BJ (cell line): Measurements from ENCODE around the gene SLC24A4. TPM values are rescaled to one million over a fixed set of nuclear protein-coding genes. Genes with fewer than 3 reads are reported as not detected.

Experiments used
- CTCF ChIA-PET: fragments of 350-600 bp; formaldehyde crosslinking; extraction: SDS; loops from one replicate; lab custom pipeline; 2021; ENCODE audit warnings: antibody characterized with exemption, inconsistent platforms; lab: Yijun Ruan, JAX
- POLR2A ChIA-PET: fragments of 300-600 bp; sonication (Branson Sonifier 250); formaldehyde crosslinking; extraction: SDS; loops from one replicate; lab custom pipeline; 2021; ENCODE audit warnings: antibody characterized with exemption; lab: Charles Lee
- DNase-seq: peaks from one replicate; pipeline ENCODE4 v3.0.0-alpha.2; 2011; ENCODE audit warnings: low read depth
- H3K27me3 ChIP-seq: 2 replicates; pipeline ENCODE4 v1.6.0; 2011; ENCODE audit warnings: low read length; ENCODE audit not compliant: control insufficient read depth, insufficient read depth
- H3K36me3 ChIP-seq: 2 replicates; pipeline ENCODE4 v1.5.1; 2011; ENCODE audit warnings: low read length; ENCODE audit not compliant: control insufficient read depth, insufficient read depth
- H3K4me3 ChIP-seq: 2 replicates; pipeline ENCODE4 v1.5.1; 2011; ENCODE audit warnings: low read depth, mild to moderate bottlenecking, control low read depth, low read length
- CTCF ChIP-seq: IDR thresholded peaks from 2 replicates; pipeline ENCODE4 v1.5.1; 2011; ENCODE audit warnings: low read depth, mild to moderate bottlenecking, control low read depth, inconsistent platforms, low read length, moderate library complexity; ENCODE audit not compliant: insufficient read depth
- polyA plus RNA-seq: library from polyadenylated mRNA; depleted of rRNA; stranded (reverse); fragments of >200 nt; gene quantifications from 2 replicates; pipeline ENCODE4 v1.2.3, GENCODE V29; 2011

Gene SLC24A4
- polyA plus RNA-seq, 1 experiment, result not detected

- Histone ChIP-seq H3K36me3 (no peaks in the 10 kb centered on the region), H3K27me3 (no peaks in the 10 kb centered on the region; the same call in 1 of the 2 replicates), H3K4me3 (no peak overlapping the region)
- CTCF ChIA-PET, result interaction anchor here (0.6 to 1.9 kb wide), 5 partner anchors 10 to 1963 kb away, joined by 3 to 7 read pairs (median 3); partner anchors contain the start of genes CPSF2 and NDUFB1
- no peak for TF ChIP-seq CTCF
- no peak for DNase-seq
- POLR2A ChIA-PET, result no interaction called here
These were observed 28.8 kb downstream of the SLC24A4 start for GRCh38 chr14:92351750-92352149.

- no peak overlapping the region for H3K4me3 ChIP-seq
- POLR2A ChIA-PET, result no interaction called here
These were observed 29.4 kb downstream of the SLC24A4 start for GRCh38 chr14:92352158-92352985.

GRCh38 chr14:92353447-92353846 lies 30.5 kb downstream of the SLC24A4 start:
- H3K27me3 ChIP-seq, result no peaks in the 10 kb centered on the region
- DNase-seq, result no peak
- ChIA-PET CTCF (interaction anchor here (0.7 to 1.9 kb wide), 2 partner anchors 9 to 218 kb away, joined by 3 to 7 read pairs; no protein-coding TSS in a partner anchor), POLR2A (no interaction called here)
- no peak overlapping the region for H3K4me3 ChIP-seq
- no peaks in the 10 kb centered on the region for H3K36me3 ChIP-seq
- TF ChIP-seq CTCF, result no peak

More at GRCh38 chr14:92352158-92352985, 29.4 kb downstream of the SLC24A4 start:
- Histone ChIP-seq H3K36me3 (no peaks in the 10 kb centered on the region), H3K27me3 (no peaks in the 10 kb centered on the region; the same call in 1 of the 2 replicates)
- no peak for DNase-seq
- peak; percentile 28; the same call in 1 of the 2 replicates for TF ChIP-seq CTCF
- CTCF ChIA-PET, result interaction anchor here (0.6 to 1.9 kb wide), 5 partner anchors 10 to 1963 kb away, joined by 3 to 7 read pairs (median 3); partner anchors contain the start of genes CPSF2 and NDUFB1

GRCh38 chr14:92356677-92357076 lies 33.7 kb downstream of the SLC24A4 start:
- CTCF ChIA-PET, result interaction anchor here (0.9 kb wide), 1 partner anchor 16 kb away, joined by 3 read pairs; no protein-coding TSS in a partner anchor
- H3K27me3 ChIP-seq, result peaks cover 2% of the 10 kb centered on the region; the same call in 1 of the 2 replicates
- no peak for TF ChIP-seq CTCF
- POLR2A ChIA-PET, result no interaction called here
- no peak overlapping the region for H3K4me3 ChIP-seq
- DNase-seq, result no peak
- H3K36me3 ChIP-seq, result no peaks in the 10 kb centered on the region

GRCh38 chr14:92360651-92361370 lies 37.8 kb downstream of the SLC24A4 start:
- ChIA-PET POLR2A (no interaction called here), CTCF (no interaction called here)
- peaks cover 7% of the 10 kb centered on the region for H3K27me3 ChIP-seq
- no peak overlapping the region for H3K4me3 ChIP-seq
- TF ChIP-seq CTCF, result no peak
- DNase-seq, result no peak
- no peaks in the 10 kb centered on the region for H3K36me3 ChIP-seq
